B cell (primary cell): ENCODE results near the gene GPI.

Source experiments
- EZH2 ChIP-seq: IDR thresholded peaks from 2 replicates; pipeline ENCODE4 v1.6.1; 2012; ENCODE audit warnings: borderline replicate concordance, low read depth, mild to moderate bottlenecking, moderate library complexity, low read length; ENCODE audit not compliant: insufficient read depth, poor library complexity, severe bottlenecking
- TF ChIP-seq, protein P1 (sequence below): fragments of 200-600 bp; IDR thresholded peaks from one replicate; pipeline ENCODE4 v1.8.0; 2022; ENCODE audit warnings: antibody characterized with exemption, mild to moderate bottlenecking

DNA sequence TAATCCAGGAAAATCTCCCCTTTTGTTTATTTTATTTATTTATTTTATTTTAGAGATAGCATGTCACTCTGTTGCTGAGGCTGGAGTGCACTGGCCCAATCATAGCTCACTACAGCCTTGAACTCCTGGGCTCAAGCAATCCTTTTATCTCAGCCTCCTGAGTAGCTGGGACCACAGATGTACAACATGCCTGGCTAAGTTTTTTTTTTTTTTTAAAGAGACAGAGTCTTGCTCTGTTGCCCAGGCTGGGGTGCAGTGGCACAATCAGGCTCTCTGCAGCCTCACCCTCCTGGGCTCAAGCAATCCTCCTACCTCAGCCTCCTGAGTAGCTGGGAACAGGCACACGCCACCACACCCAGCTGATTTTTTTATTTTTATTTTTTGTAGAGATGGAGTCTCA lies 32.9 kb downstream of the GPI start:
- TF ChIP-seq, protein P1, sequence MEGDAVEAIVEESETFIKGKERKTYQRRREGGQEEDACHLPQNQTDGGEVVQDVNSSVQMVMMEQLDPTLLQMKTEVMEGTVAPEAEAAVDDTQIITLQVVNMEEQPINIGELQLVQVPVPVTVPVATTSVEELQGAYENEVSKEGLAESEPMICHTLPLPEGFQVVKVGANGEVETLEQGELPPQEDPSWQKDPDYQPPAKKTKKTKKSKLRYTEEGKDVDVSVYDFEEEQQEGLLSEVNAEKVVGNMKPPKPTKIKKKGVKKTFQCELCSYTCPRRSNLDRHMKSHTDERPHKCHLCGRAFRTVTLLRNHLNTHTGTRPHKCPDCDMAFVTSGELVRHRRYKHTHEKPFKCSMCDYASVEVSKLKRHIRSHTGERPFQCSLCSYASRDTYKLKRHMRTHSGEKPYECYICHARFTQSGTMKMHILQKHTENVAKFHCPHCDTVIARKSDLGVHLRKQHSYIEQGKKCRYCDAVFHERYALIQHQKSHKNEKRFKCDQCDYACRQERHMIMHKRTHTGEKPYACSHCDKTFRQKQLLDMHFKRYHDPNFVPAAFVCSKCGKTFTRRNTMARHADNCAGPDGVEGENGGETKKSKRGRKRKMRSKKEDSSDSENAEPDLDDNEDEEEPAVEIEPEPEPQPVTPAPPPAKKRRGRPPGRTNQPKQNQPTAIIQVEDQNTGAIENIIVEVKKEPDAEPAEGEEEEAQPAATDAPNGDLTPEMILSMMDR = no peak
- no peak for TF ChIP-seq EZH2
